GM21390 (cell line): Measurements from ENCODE around the gene KPNA1.

Experiments used
- ATAC-seq: cut with Tn5 transposase; IDR thresholded peaks from one replicate; pipeline ENCODE4 v1.9.1; 2021; ENCODE audit not compliant: unreplicated experiment

Gene KPNA1

DNA sequence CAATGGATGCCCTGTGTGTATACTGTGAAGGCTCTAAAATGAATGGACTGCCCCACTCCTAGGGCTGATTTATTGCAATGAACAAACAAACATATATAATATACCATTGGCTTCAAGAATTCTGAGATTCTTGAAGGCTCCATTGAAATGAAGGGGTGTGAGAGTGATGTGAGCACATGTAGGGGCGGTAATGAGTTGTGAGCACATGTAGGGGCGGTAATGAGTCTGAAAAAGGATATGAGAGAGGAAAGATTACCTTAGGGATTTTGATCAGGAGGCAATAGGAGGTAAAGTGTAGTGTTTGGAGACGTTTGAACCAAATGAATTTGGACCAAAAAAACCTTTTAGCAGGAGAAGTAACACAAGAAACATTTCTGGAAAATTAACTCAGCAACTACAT lies 127.0 kb downstream of the KPNA1 start:
- ATAC-seq = no peak

DNA sequence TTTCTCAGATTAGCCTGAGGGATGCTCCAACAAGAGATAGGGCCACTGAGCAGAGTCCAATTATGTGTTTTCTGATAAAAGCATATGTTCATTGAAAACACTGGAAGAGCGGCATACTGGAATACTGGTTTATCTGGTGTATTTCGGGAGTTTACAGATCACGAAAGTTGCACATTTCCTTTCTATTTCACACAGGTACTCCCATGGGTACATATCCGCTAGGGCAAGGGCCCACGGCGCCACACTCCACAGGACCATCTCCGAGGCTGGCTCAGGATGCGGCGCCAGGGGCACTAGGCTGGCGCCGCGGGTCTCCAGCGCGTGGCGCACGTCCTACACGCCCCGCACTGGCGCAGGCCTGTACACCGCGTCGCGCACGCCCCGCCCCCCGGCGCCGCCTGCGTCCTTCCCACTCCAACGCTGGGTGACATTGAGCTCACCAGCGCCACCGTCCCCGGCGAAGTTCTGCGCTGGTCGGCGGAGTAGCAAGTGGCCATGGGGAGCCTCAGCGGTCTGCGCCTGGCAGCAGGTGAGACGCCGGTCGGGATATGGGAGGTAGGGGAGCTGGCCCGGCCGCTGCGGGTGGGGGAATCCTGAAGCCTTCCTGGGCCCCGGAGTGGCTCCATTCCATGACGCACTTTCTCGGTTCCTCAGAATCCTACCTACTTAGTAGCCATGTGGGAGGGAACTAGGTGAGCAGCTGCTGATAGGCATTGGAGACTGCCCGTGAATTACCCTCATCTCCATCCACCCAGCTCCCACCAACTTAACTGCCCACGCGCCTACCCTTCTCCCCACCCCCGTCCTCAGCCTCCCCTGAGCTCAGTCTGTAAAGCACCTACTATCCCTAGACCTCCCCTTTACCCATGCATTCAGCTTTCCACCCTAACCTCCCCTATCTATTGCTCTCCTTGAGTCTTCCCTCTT lies 130.7 kb downstream of the KPNA1 start, which contains the start of gene FAM162A:
FAM162A (plus strand) TSS at position 412 of the 927 bp plus-strand sequence; CDS start at position 496, 84 bp downstream.
- ATAC-seq = peak; percentile 91

DNA sequence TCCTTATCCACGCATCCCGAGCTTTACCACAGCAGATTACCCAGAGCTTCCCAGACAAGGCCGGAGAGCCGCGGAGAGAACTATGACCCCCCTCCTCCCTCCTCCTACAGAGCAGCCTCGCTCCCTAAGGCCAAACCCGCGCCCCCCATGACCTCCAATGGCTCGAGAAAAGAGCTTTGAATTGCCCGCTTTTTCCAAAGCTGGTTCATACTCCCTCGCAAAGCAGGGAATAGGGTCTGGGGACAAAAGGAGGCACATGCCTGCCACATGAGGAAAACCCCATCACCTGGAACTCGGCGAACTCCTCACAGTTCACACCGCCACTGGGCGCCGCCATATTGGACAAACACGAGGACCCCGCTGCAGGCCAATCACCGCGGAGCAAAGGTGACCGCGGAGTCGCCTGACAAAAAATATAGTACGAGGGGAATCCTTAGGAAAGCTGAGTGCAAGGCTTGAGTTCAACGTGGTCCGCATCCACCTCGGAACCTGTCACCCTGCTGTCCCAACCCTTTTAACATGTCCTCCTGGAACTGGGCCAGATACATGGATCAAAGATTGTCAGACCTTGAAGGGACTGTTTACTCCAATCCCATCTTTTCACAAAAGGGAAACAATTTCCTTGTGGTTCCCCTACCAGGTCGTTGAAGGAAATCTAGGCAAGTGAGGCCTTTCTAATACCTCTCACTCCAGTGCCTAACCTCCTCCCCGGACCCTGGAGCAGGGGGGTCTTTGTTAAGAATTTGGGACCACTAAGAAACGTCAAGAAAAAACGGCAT lies 131.7 kb downstream of the KPNA1 start, which contains the start of gene MIX23:
MIX23 (minus strand) TSS at position 344 of the 779 bp plus-strand sequence; CDS start at position 337, 7 bp downstream.
- ATAC-seq = peak; percentile 43

DNA sequence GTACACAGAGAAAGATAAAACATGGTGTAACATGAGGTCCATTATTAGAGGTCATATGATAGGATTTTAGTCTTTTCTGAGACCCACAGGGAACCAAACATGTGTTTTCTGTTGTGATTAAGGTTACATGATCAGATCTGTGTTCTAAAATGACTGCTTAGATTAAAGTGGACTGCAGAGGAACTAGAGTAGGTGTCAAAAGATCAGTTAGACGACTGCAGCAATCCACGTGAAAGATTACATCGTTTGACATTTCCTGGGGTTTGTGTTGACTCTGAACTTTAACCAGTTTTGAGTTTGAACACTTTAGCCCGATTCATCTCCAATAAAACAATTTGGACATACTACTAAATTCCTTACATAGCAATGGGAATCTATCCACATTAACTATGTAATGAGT lies 136.8 kb downstream of the KPNA1 start:
- ATAC-seq = no peak

DNA sequence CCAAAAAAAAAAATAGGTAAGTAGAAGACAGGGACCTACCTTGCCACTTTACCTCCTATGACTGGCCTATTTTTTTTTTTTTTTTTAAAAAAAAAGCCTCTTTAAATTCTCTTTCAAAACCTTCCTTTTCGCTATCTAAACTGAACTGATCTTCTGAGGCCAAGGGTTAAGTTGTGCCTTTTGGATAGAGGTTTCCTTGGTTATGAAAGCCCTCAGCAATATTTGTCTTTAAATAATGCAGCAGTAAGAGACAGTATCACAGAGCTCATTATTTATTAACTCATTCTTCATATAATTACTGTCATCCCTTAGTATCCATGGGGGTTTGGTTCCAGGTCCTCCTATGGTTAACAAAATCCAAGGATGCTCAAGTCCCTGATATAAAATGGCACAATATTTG lies 140.7 kb downstream of the KPNA1 start:
- no peak for ATAC-seq
